ENCODE results near the gene TTBK1. TPM values are rescaled to one million over a fixed set of nuclear protein-coding genes. Genes with fewer than 3 reads are reported as not detected.

TTBK1 gene
- total and polyA plus RNA-seq, 10 of the 15 experiments (the other 5 are each of a cell fraction or from before 2014, with no cell fraction given) = 0.05 to 0.27 TPM; not detected in 8

DNA sequence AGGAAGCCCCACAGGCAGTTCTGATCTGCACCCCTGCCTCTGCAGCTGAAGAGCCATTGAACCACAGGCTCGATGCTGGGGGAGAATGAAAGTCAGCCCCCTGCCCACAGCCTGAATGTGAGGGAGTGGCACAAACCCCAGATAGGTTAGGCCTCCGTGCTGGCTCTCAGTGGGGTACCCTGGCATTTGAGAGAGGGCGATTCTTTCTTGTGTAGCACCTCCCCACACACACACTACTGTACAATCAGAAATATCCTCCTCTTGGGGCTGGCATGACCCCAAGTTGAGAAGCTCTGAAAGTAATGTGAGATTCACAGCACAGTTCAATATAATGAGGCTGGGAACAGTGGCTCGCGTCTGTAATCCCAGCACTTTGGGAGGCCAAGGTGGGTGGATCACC is 17.9 kb downstream of the TTBK1 start:
- FAIRE-seq = no peak
- in situ Hi-C loops (cut with MboI) = no loop called here
- H3K36me3 ChIP-seq (ENCODE audit: control insufficient read depth in 2 of 2, insufficient read depth in 2 of 2, low read length in 1 of 2) = no peaks in the 10 kb centered on the region
- no peak overlapping the region for H3K27ac ChIP-seq (ENCODE audit: control insufficient read depth, insufficient read depth)
- H3K9ac ChIP-seq (ENCODE audit: control insufficient read depth, insufficient read depth, low read length) = no peak overlapping the region
- no peaks in the 10 kb centered on the region; a peak in 1 of 4 replicates for H3K27me3 ChIP-seq (replicated peaks in 1 of 2; ENCODE audit: control insufficient read depth in 2 of 2, insufficient read depth in 2 of 2, low read length in 1 of 2)
- no peaks in the 10 kb centered on the region for H4K20me1 ChIP-seq (ENCODE audit: control insufficient read depth, insufficient read depth)
- SMC1A ChIA-PET (ENCODE audit: uncharacterized antibody, unreplicated experiment) = interaction anchor here (1.0 to 1.4 kb wide), 4 partner anchors 47 to 247 kb away, joined by 3 to 5 read pairs (median 3); partner anchors contain the start of gene CRIP3
- RAD21 ChIA-PET (ENCODE audit: unreplicated experiment) = interaction anchor here (0.6 to 6.9 kb wide), 5 partner anchors 10 to 246 kb away, joined by 3 to 44 read pairs (median 4); partner anchors contain the start of gene DNPH1
- H2AFZ ChIP-seq (ENCODE audit: control insufficient read depth, low read depth, low read length) = no peak overlapping the region
- intact Hi-C loops (cut with micrococcal nuclease; ENCODE audit: unreplicated experiment) = no loop called here
- DNase-seq (ENCODE audit: low read depth, low spot score) = no peak
- no TSS peak for BruUV-seq (replicated peaks)
- no peak for ATAC-seq
- TF ChIP-seq, protein P1, sequence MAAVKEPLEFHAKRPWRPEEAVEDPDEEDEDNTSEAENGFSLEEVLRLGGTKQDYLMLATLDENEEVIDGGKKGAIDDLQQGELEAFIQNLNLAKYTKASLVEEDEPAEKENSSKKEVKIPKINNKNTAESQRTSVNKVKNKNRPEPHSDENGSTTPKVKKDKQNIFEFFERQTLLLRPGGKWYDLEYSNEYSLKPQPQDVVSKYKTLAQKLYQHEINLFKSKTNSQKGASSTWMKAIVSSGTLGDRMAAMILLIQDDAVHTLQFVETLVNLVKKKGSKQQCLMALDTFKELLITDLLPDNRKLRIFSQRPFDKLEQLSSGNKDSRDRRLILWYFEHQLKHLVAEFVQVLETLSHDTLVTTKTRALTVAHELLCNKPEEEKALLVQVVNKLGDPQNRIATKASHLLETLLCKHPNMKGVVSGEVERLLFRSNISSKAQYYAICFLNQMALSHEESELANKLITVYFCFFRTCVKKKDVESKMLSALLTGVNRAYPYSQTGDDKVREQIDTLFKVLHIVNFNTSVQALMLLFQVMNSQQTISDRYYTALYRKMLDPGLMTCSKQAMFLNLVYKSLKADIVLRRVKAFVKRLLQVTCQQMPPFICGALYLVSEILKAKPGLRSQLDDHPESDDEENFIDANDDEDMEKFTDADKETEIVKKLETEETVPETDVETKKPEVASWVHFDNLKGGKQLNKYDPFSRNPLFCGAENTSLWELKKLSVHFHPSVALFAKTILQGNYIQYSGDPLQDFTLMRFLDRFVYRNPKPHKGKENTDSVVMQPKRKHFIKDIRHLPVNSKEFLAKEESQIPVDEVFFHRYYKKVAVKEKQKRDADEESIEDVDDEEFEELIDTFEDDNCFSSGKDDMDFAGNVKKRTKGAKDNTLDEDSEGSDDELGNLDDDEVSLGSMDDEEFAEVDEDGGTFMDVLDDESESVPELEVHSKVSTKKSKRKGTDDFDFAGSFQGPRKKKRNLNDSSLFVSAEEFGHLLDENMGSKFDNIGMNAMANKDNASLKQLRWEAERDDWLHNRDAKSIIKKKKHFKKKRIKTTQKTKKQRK (IDR thresholded peaks at IDR 0.05; ENCODE audit: low read depth, low read length) = no peak
- no peak for TF ChIP-seq TCF3 (IDR thresholded peaks at IDR 0.05; ENCODE audit: borderline replicate concordance, insufficient read depth, low read depth, low read length)
- no peak for TF ChIP-seq SMAD1 (IDR thresholded peaks at IDR 0.05; ENCODE audit: low read depth, partially characterized antibody)
- no peak for TF ChIP-seq STAT3 (IDR thresholded peaks at IDR 0.05; ENCODE audit: low read depth, low read length)
- no peak for TF ChIP-seq NR2C1 (IDR thresholded peaks at IDR 0.05)
- no peak for TF ChIP-seq SIN3A (IDR thresholded peaks at IDR 0.05; ENCODE audit: low read depth, low read length)
- no peak for TF ChIP-seq PAX5 (IDR thresholded peaks at IDR 0.05; ENCODE audit: borderline replicate concordance, low read depth, low read length)
- no peak for TF ChIP-seq BCL3 (IDR thresholded peaks at IDR 0.05; ENCODE audit: borderline replicate concordance, insufficient read depth, low read depth, low read length, poor library complexity, severe bottlenecking)
- no peak for TF ChIP-seq YY1 (IDR thresholded peaks at IDR 0.05; ENCODE audit: low read depth, low read length)
- no peak for TF ChIP-seq RBBP5 (conservative IDR thresholded peaks at IDR 0.05)
- TF ChIP-seq, protein P2, sequence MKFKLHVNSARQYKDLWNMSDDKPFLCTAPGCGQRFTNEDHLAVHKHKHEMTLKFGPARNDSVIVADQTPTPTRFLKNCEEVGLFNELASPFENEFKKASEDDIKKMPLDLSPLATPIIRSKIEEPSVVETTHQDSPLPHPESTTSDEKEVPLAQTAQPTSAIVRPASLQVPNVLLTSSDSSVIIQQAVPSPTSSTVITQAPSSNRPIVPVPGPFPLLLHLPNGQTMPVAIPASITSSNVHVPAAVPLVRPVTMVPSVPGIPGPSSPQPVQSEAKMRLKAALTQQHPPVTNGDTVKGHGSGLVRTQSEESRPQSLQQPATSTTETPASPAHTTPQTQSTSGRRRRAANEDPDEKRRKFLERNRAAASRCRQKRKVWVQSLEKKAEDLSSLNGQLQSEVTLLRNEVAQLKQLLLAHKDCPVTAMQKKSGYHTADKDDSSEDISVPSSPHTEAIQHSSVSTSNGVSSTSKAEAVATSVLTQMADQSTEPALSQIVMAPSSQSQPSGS (IDR thresholded peaks at IDR 0.05; ENCODE audit: low read length) = no peak
- no peak for TF ChIP-seq IKZF1 (conservative IDR thresholded peaks at IDR 0.05)
- TF ChIP-seq IRF4 (IDR thresholded peaks at IDR 0.05; ENCODE audit: low read depth, low read length) = no peak
- peaks cover 8% of the 10 kb centered on the region for H3K4me1 ChIP-seq (ENCODE audit: control insufficient read depth, insufficient read depth, low read length)
- H3K9me3 ChIP-seq (replicated peaks; ENCODE audit: control insufficient read depth, insufficient read depth, low read length) = no peaks in the 10 kb centered on the region
- H3K4me3 ChIP-seq = no peak overlapping the region
- WGBS (ENCODE audit: insufficient coverage, insufficient replicate concordance, low lambda C conversion rate, missing lambda C conversion rate) = 48% methylated on average over 5 of the region's 5 CpGs
- CTCF ChIA-PET = interaction anchor here (0.7 to 6.1 kb wide), 8 partner anchors 47 to 894 kb away, joined by 3 to 56 read pairs (median 8); partner anchors contain the start of gene CRIP3
- H3K4me2 ChIP-seq (ENCODE audit: control insufficient read depth, insufficient read depth) = no peak overlapping the region
- no peaks in the 10 kb centered on the region for H3K79me2 ChIP-seq (ENCODE audit: control insufficient read depth, insufficient read depth, low read length)
- POLR2A ChIA-PET = interaction anchor here (0.5 to 1.0 kb wide), 3 partner anchors 60 to 127 kb away, joined by 4 to 7 read pairs (median 5); no protein-coding TSS in a partner anchor

Measured in GM12878 (cell line).